H9 (cell line): ENCODE measurements around the gene C3orf70. TPM values are rescaled to one million over a fixed set of nuclear protein-coding genes. Genes with fewer than 3 reads are reported as not detected.

Source experiments
- DNase-seq: peaks from one replicate; pipeline ENCODE4 v3.0.0-alpha.2; 2017
- H2AFZ ChIP-seq: one replicate; pipeline ENCODE4 v1.6.1; 2013; ENCODE audit warnings: mild to moderate bottlenecking, low read length, control low read depth, moderate library complexity
- H2AK5ac ChIP-seq: 2 replicates; pipeline ENCODE4 v1.6.1; 2013; ENCODE audit warnings: low read length, control low read depth, mixed read lengths; ENCODE audit not compliant: insufficient read length
- H2BK120ac ChIP-seq: one replicate; pipeline ENCODE4 v1.6.1; 2013; ENCODE audit warnings: low read depth, mild to moderate bottlenecking, low read length, control low read depth, inconsistent platforms; ENCODE audit not compliant: poor library complexity, severe bottlenecking
- H2BK12ac ChIP-seq: 2 replicates; pipeline ENCODE4 v1.6.1; 2013; ENCODE audit warnings: low read length, control low read depth, mixed read lengths, low read depth; ENCODE audit not compliant: insufficient read length
- H2BK15ac ChIP-seq: 2 replicates; pipeline ENCODE4 v1.6.1; 2013; ENCODE audit warnings: low read depth, low read length, control low read depth
- H2BK20ac ChIP-seq: one replicate; pipeline ENCODE4 v1.6.1; 2013; ENCODE audit warnings: low read depth, mild to moderate bottlenecking, low read length, control low read depth, inconsistent platforms; ENCODE audit not compliant: poor library complexity, severe bottlenecking
- H2BK5ac ChIP-seq: 2 replicates; pipeline ENCODE4 v1.6.1; 2013; ENCODE audit warnings: low read length, control low read depth, mixed read lengths; ENCODE audit not compliant: insufficient read length
- H3K14ac ChIP-seq: 2 replicates; pipeline ENCODE4 v1.6.1; 2013; ENCODE audit warnings: low read length, control low read depth; ENCODE audit not compliant: insufficient read depth
- H3K18ac ChIP-seq: 2 replicates; pipeline ENCODE4 v1.6.1; 2013; ENCODE audit warnings: low read depth, mild to moderate bottlenecking, mixed read lengths, low read length, control low read depth; ENCODE audit not compliant: insufficient read length
- H3K23ac ChIP-seq: 2 replicates; pipeline ENCODE4 v1.6.1; 2013; ENCODE audit warnings: low read length, control low read depth, mixed read lengths, low read depth; ENCODE audit not compliant: insufficient read length
- H3K23me2 ChIP-seq: 2 replicates; pipeline ENCODE4 v1.6.1; 2013; ENCODE audit warnings: low read depth, mild to moderate bottlenecking, mixed read lengths, low read length, control low read depth; ENCODE audit not compliant: insufficient read length, poor library complexity, severe bottlenecking
- H3K27ac ChIP-seq: 2 replicates; pipeline ENCODE4 v1.5.1; 2013; ENCODE audit warnings: low read length, control low read depth, mixed read lengths, low read depth; ENCODE audit not compliant: insufficient read length
- H3K27me3 ChIP-seq: 2 replicates; pipeline ENCODE4 v1.6.1; 2013; ENCODE audit warnings: low read length, control low read depth, inconsistent platforms; ENCODE audit not compliant: insufficient read depth
- H3K4ac ChIP-seq: 2 replicates; pipeline ENCODE4 v1.6.1; 2013; ENCODE audit warnings: low read depth, mild to moderate bottlenecking, control low read depth, inconsistent platforms, low read length, moderate library complexity
- H3K4me1 ChIP-seq: 2 replicates; pipeline ENCODE4 v1.6.1; 2013; ENCODE audit warnings: low read length, control low read depth, inconsistent platforms; ENCODE audit not compliant: insufficient read depth
- H3K4me2 ChIP-seq: 2 replicates; pipeline ENCODE4 v1.6.1; 2013; ENCODE audit warnings: low read length, control low read depth, mixed read lengths; ENCODE audit not compliant: insufficient read length, insufficient read depth
- H3K56ac ChIP-seq: 2 replicates; pipeline ENCODE4 v1.6.1; 2013; ENCODE audit warnings: low read depth, mild to moderate bottlenecking, mixed read lengths, low read length, control low read depth; ENCODE audit not compliant: insufficient read length
- H3K79me1 ChIP-seq: 2 replicates; pipeline ENCODE4 v1.6.1; 2013; ENCODE audit warnings: low read depth, mild to moderate bottlenecking, moderate library complexity, low read length, control low read depth, inconsistent platforms; ENCODE audit not compliant: insufficient read depth, poor library complexity, severe bottlenecking
- H3K79me2 ChIP-seq: 2 replicates; pipeline ENCODE4 v1.6.1; 2013; ENCODE audit warnings: low read length, control low read depth, inconsistent platforms; ENCODE audit not compliant: insufficient read depth
- H3K9ac ChIP-seq: 2 replicates; pipeline ENCODE4 v1.6.1; 2013; ENCODE audit warnings: low read length, control low read depth, mixed read lengths; ENCODE audit not compliant: insufficient read length; ENCODE audit errors: extremely low read depth
- H3K9me3 ChIP-seq: one replicate; pipeline ENCODE4 v1.6.1; 2013; ENCODE audit warnings: low read depth, low read length, inconsistent platforms; ENCODE audit not compliant: control insufficient read depth
- H3T11ph ChIP-seq: one replicate; pipeline ENCODE4 v1.6.1; 2013; ENCODE audit warnings: mild to moderate bottlenecking, low read length, control low read depth, inconsistent platforms
- H4K20me1 ChIP-seq: one replicate; pipeline ENCODE4 v1.6.1; 2013; ENCODE audit not compliant: control insufficient read depth, insufficient read length, insufficient read depth
- H4K5ac ChIP-seq: 2 replicates; pipeline ENCODE4 v1.6.1; 2013; ENCODE audit warnings: low read depth, mild to moderate bottlenecking, mixed read lengths, low read length, control low read depth; ENCODE audit not compliant: insufficient read length
- H4K8ac ChIP-seq: replicated peaks from 2 replicates; pipeline ENCODE4 v1.6.1; 2013; ENCODE audit warnings: low read length, control low read depth, mixed read lengths, low read depth; ENCODE audit not compliant: insufficient read length
- H4K91ac ChIP-seq: 2 replicates; pipeline ENCODE4 v1.6.1; 2013; ENCODE audit warnings: low read depth, mild to moderate bottlenecking, moderate library complexity, mixed read lengths, low read length, control low read depth; ENCODE audit not compliant: insufficient read length
- H3K27ac Mint-ChIP-seq, 3 experiments: 2 replicates in 2 of 3; 3 replicates in 1 of 3; pipeline ENCODE4 v1.8.0; 2020 to 2021; ENCODE audit warnings: mixed read lengths in 3 of 3, mild to moderate bottlenecking in 1 of 3, moderate library complexity in 1 of 3
- H3K27me3 Mint-ChIP-seq: 2 replicates; pipeline ENCODE4 v1.8.0; 2021; ENCODE audit warnings: low read depth, mild to moderate bottlenecking, moderate library complexity, mixed read lengths
- H3K36me3 Mint-ChIP-seq, 3 experiments: 2 replicates in 2 of 3; 3 replicates in 1 of 3; pipeline ENCODE4 v1.8.0; 2020 to 2021; ENCODE audit warnings: low read depth in 3 of 3, mixed read lengths in 3 of 3; ENCODE audit not compliant: insufficient read depth in 1 of 3
- H3K4me1 Mint-ChIP-seq, 2 experiments: 2 replicates each; pipeline ENCODE4 v1.8.0; 2020; ENCODE audit warnings: mixed read lengths in 2 of 2
- H3K4me3 Mint-ChIP-seq, 2 experiments: 2 replicates in 1 of 2; 3 replicates in 1 of 2; pipeline ENCODE4 v1.8.0; 2020 to 2021; ENCODE audit warnings: mild to moderate bottlenecking in 2 of 2, mixed read lengths in 2 of 2, moderate library complexity in 1 of 2
- H3K9me3 Mint-ChIP-seq, 2 experiments: 2 replicates in 1 of 2; 3 replicates in 1 of 2; pipeline ENCODE4 v1.8.0; 2020; ENCODE audit warnings: mild to moderate bottlenecking in 2 of 2, mixed read lengths in 2 of 2, moderate library complexity in 1 of 2
- WGBS: extraction: QIAGEN DNeasy Blood & Tissue Kit; methylation state at CpG from one replicate; pipeline ENCODE4 v1.1.7; 2013; ENCODE audit warnings: missing lambda C conversion rate, low lambda C conversion rate, mixed read lengths; ENCODE audit not compliant: insufficient read length; ENCODE audit errors: extremely low coverage; 5-methylcytosine and 5-hydroxymethylcytosine counted together
- total RNA-seq: library from RNA; stranded (reverse); gene quantifications from 2 replicates; pipeline ENCODE4 v1.2.1, GENCODE V29; 2021
- TF ChIP-seq, protein P1 (sequence below): fragments of 200-600 bp; sonication (generic); conservative IDR thresholded peaks from 3 replicates; pipeline ENCODE4 v1.8.0; 2021; ENCODE audit warnings: antibody characterized with exemption, mild to moderate bottlenecking

The C3orf70 gene
- total RNA-seq, 1 experiment from 2014 or later, result 0.52 TPM

DNA sequence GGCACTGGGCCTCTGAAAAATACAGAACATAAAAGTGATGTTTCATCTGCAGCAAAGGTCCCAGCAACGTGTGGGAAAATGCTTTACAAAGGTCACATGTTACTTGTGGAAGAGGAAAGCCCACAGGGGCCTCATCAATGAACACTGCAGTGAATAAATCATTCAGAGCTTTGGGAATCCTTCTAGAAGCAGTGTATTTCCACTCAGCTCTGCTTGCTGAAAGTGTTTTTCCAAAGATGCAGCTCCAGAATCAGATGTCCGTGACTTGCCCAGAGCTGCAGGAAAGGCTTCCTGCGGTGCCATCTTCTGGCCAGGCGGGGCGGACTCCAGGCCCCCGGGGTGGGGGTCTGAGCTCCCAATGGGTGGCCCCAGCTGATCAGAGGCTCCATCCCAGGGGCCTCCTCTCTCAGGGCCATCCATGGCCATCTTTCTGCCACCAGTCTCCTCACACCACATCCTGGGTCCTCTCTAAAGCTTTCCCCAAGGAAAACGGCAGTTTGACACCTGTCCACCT lies 81.5 kb downstream of the C3orf70 start:
- H3K4me2 ChIP-seq, result no peak overlapping the region
- H2BK120ac ChIP-seq, result no peak overlapping the region
- no peaks in the 10 kb centered on the region for H3K23me2 ChIP-seq
- H4K91ac ChIP-seq, result no peak overlapping the region
- H2BK5ac ChIP-seq, result no peak overlapping the region
- no peak overlapping the region for H4K8ac ChIP-seq
- Mint-ChIP-seq H3K9me3 (no peaks in the 10 kb centered on the region), H3K4me3 (no peak overlapping the region), H3K27me3 (no peaks in the 10 kb centered on the region; the same call in 1 of the 2 replicates), H3K27ac (no peak overlapping the region), H3K36me3 (no peaks in the 10 kb centered on the region), H3K4me1 (peaks cover 8 to 22% of the 10 kb centered on the region in 2 experiments; a peak in 3 of 4 replicates)
- no peak overlapping the region for H2AFZ ChIP-seq
- no peak overlapping the region for H2BK12ac ChIP-seq
- no peak overlapping the region for H3K4ac ChIP-seq
- no peak overlapping the region for H2BK20ac ChIP-seq
- no peak overlapping the region for H3K14ac ChIP-seq
- no peak for DNase-seq
- H3K27me3 ChIP-seq, result no peaks in the 10 kb centered on the region
- H3K18ac ChIP-seq, result no peak overlapping the region
- H3K79me1 ChIP-seq, result no peaks in the 10 kb centered on the region
- H3K4me1 ChIP-seq, result 0 out of 2 replicates have a peak, but pooled peaks cover 3% of the 10 kb centered on the region
- H2AK5ac ChIP-seq, result no peak overlapping the region
- H3T11ph ChIP-seq, result no peak overlapping the region
- no peak overlapping the region for H3K23ac ChIP-seq
- no peak overlapping the region for H2BK15ac ChIP-seq
- H3K9ac ChIP-seq, result no peak overlapping the region
- no peaks in the 10 kb centered on the region for H4K20me1 ChIP-seq
- no peak overlapping the region for H3K56ac ChIP-seq
- H3K27ac ChIP-seq, result no peak overlapping the region
- WGBS, result no CpG with 5 or more reads among the region's 7 CpGs
- no peak overlapping the region for H4K5ac ChIP-seq
- no peaks in the 10 kb centered on the region for H3K9me3 ChIP-seq
- TF ChIP-seq, protein P1, sequence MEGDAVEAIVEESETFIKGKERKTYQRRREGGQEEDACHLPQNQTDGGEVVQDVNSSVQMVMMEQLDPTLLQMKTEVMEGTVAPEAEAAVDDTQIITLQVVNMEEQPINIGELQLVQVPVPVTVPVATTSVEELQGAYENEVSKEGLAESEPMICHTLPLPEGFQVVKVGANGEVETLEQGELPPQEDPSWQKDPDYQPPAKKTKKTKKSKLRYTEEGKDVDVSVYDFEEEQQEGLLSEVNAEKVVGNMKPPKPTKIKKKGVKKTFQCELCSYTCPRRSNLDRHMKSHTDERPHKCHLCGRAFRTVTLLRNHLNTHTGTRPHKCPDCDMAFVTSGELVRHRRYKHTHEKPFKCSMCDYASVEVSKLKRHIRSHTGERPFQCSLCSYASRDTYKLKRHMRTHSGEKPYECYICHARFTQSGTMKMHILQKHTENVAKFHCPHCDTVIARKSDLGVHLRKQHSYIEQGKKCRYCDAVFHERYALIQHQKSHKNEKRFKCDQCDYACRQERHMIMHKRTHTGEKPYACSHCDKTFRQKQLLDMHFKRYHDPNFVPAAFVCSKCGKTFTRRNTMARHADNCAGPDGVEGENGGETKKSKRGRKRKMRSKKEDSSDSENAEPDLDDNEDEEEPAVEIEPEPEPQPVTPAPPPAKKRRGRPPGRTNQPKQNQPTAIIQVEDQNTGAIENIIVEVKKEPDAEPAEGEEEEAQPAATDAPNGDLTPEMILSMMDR, result no peak; the same call in 2 of the 3 replicates
- no peaks in the 10 kb centered on the region for H3K79me2 ChIP-seq
